ENCODE results near the gene MYO1H. TPM values are rescaled to one million over a fixed set of nuclear protein-coding genes. Genes with fewer than 3 reads are reported as not detected.
"Not testable (repeated sequence)": the region's sequence is repeated elsewhere in the genome, so short reads cannot be mapped to it uniquely, and the experiment has no call there.

MYO1H gene
- total RNA-seq, 4 donors from 2014 or later: 0.38 TPM; not detected in 3

- no peaks in the 10 kb centered on the region for H3K27me3 ChIP-seq
- no peaks in the 10 kb centered on the region for H3K36me3 ChIP-seq
- H3K9me3 ChIP-seq: no peaks in the 10 kb centered on the region
- 57% methylated on average over 4 of the region's 4 CpGs for WGBS
- TF ChIP-seq EP300 (IDR thresholded peaks at IDR 0.05) (no peak), CTCF (IDR thresholded peaks at IDR 0.05) (no peak), POLR2A (IDR thresholded peaks at IDR 0.05) (no peak), POLR2AphosphoS5 (IDR thresholded peaks at IDR 0.05) (no peak)
- H3K4me3 ChIP-seq: no peak overlapping the region
- no peak overlapping the region for H3K27ac ChIP-seq
- DNase-seq (ENCODE audit: low spot score in 2 of 2): no peak
- H3K4me1 ChIP-seq: no peaks in the 10 kb centered on the region
These were observed 71.3 kb downstream of the MYO1H start for GRCh38 chr12:109418848-109419480.

- peaks cover 5% of the 10 kb centered on the region for H3K27me3 ChIP-seq
- TF ChIP-seq POLR2AphosphoS5 (IDR thresholded peaks at IDR 0.05): no peak
- TF ChIP-seq POLR2A (IDR thresholded peaks at IDR 0.05): no peak
- no peak for TF ChIP-seq CTCF (IDR thresholded peaks at IDR 0.05)
- TF ChIP-seq EP300 (IDR thresholded peaks at IDR 0.05): no peak
- no peak for DNase-seq (ENCODE audit: low spot score in 2 of 2)
- no peak overlapping the region for H3K4me3 ChIP-seq
- no peaks in the 10 kb centered on the region for H3K4me1 ChIP-seq
- no peaks in the 10 kb centered on the region for H3K9me3 ChIP-seq
- H3K36me3 ChIP-seq: no peaks in the 10 kb centered on the region
- 44% methylated on average over 8 of the region's 8 CpGs for WGBS
- H3K27ac ChIP-seq: no peak overlapping the region
These were observed 73.8 kb downstream of the MYO1H start for GRCh38 chr12:109421355-109422087.

- H3K27me3 ChIP-seq: peaks cover 5% of the 10 kb centered on the region
- no peaks in the 10 kb centered on the region for H3K4me1 ChIP-seq
- no peak overlapping the region for H3K4me3 ChIP-seq
- H3K9me3 ChIP-seq: no peaks in the 10 kb centered on the region
- no peak for TF ChIP-seq EP300 (IDR thresholded peaks at IDR 0.05)
- no peak for TF ChIP-seq POLR2AphosphoS5 (IDR thresholded peaks at IDR 0.05)
- H3K36me3 ChIP-seq: no peaks in the 10 kb centered on the region
- no peak overlapping the region for H3K27ac ChIP-seq
- WGBS: 45% methylated on average over 10 of the region's 10 CpGs
- DNase-seq (ENCODE audit: low spot score in 2 of 2): no peak
These were observed 74.6 kb downstream of the MYO1H start for GRCh38 chr12:109422251-109422650.

- Histone ChIP-seq H3K27me3 (peaks cover 5% of the 10 kb centered on the region), H3K27ac (no peak overlapping the region), H3K36me3 (no peaks in the 10 kb centered on the region), H3K9me3 (no peaks in the 10 kb centered on the region), H3K4me3 (no peak overlapping the region), H3K4me1 (no peaks in the 10 kb centered on the region)
- no peak for TF ChIP-seq POLR2A (IDR thresholded peaks at IDR 0.05)
- WGBS: 88% methylated on average over 9 of the region's 9 CpGs
- no peak for DNase-seq (ENCODE audit: low spot score in 2 of 2)
These were observed 75.7 kb downstream of the MYO1H start for GRCh38 chr12:109423392-109423791.

- no peaks in the 10 kb centered on the region for H3K36me3 ChIP-seq
- no peaks in the 10 kb centered on the region for H3K9me3 ChIP-seq
- H3K27me3 ChIP-seq: peaks cover 5% of the 10 kb centered on the region
- 31% methylated on average over 7 of the region's 8 CpGs for WGBS
- TF ChIP-seq CTCF (IDR thresholded peaks at IDR 0.05): peak; percentile 84 to 96
- TF ChIP-seq EP300 (IDR thresholded peaks at IDR 0.05): no peak
- no peak for TF ChIP-seq POLR2AphosphoS5 (IDR thresholded peaks at IDR 0.05)
- TF ChIP-seq POLR2A (IDR thresholded peaks at IDR 0.05): no peak
- no peak overlapping the region for H3K4me3 ChIP-seq
- H3K4me1 ChIP-seq: peaks cover 3% of the 10 kb centered on the region
- DNase-seq (ENCODE audit: low spot score in 2 of 2): peak; percentile 80 to 88
- no peak overlapping the region for H3K27ac ChIP-seq
These were observed 80.4 kb downstream of the MYO1H start for GRCh38 chr12:109428037-109428629.

GRCh38 chr12:109428804-109429203 is 81.1 kb downstream of the MYO1H start:
- not testable (repeated sequence) for H3K27ac ChIP-seq; H3K4me1 ChIP-seq; DNase-seq (ENCODE audit: low spot score in 2 of 2); H3K9me3 ChIP-seq; H3K27me3 ChIP-seq; H3K4me3 ChIP-seq; H3K36me3 ChIP-seq
- 100% methylated on average over 3 of the region's 3 CpGs for WGBS
